CD14-positive monocyte (primary cell): Measurements from ENCODE around the gene EML6. TPM values are rescaled to one million over a fixed set of nuclear protein-coding genes. Genes with fewer than 3 reads are reported as not detected.
A peak's percentile ranks its signal among the peaks of the same experiment; 100 is the strongest.

Experiments
- DNase-seq, 3 donors: peaks; one replicate each; pipeline ENCODE4 v3.0.0-alpha.2; 2011 to 2022
- H2AFZ ChIP-seq: 2 replicates; pipeline ENCODE4 v1.6.0; 2012; ENCODE audit warnings: mild to moderate bottlenecking, low read depth, low read length, inconsistent platforms; ENCODE audit not compliant: insufficient read depth, poor library complexity, severe bottlenecking
- H3K27ac ChIP-seq, 2 donors: 1 replicate in 1 of 2; 2 replicates in 1 of 2; pipeline ENCODE4 v1.5.1; 2012 to 2013; ENCODE audit warnings: low read length in 2 of 2, control low read depth in 1 of 2, inconsistent platforms in 1 of 2, low read depth in 1 of 2, mild to moderate bottlenecking in 1 of 2
- H3K27me3 ChIP-seq, 2 donors: one replicate each; pipeline versions ENCODE4 v1.6.0 to v1.6.1; 2011 to 2013; ENCODE audit warnings: low read length in 2 of 2; ENCODE audit not compliant: control insufficient read depth in 2 of 2, insufficient read depth in 2 of 2
- H3K36me3 ChIP-seq, 2 donors: replicated peaks in 1 of 2; 1 replicate in 1 of 2; 2 replicates in 1 of 2; pipeline versions ENCODE4 v1.5.1 to v1.6.1; 2012 to 2013; ENCODE audit warnings: low read length in 2 of 2, control low read depth in 1 of 2, inconsistent platforms in 1 of 2, mild to moderate bottlenecking in 1 of 2; ENCODE audit not compliant: insufficient read depth in 2 of 2, control insufficient read depth in 1 of 2
- H3K4me1 ChIP-seq, 2 donors: 1 replicate in 1 of 2; 2 replicates in 1 of 2; pipeline versions ENCODE4 v1.5.1 to v1.6.1; 2012 to 2013; ENCODE audit warnings: low read length in 2 of 2, control low read depth in 1 of 2, inconsistent platforms in 1 of 2, mild to moderate bottlenecking in 1 of 2, moderate library complexity in 1 of 2; ENCODE audit not compliant: insufficient read depth in 2 of 2, control insufficient read depth in 1 of 2
- H3K4me2 ChIP-seq: replicated peaks from 2 replicates; pipeline ENCODE3; 2012; ENCODE audit warnings: low read length, moderate library complexity, mild to moderate bottlenecking; ENCODE audit not compliant: poor library complexity, severe bottlenecking; ENCODE audit errors: extremely low read depth
- H3K4me3 ChIP-seq, 3 experiments: fragments of 200-600 bp in 1 of 3; sonication (generic) in 1 of 3; replicated peaks in 1 of 3; 1 replicate in 2 of 3; 2 replicates in 1 of 3; pipeline ENCODE4 v1.5.1; 2011 to 2013; ENCODE audit warnings: low read length in 3 of 3, mild to moderate bottlenecking in 3 of 3, control low read depth in 2 of 3, low read depth in 2 of 3, inconsistent platforms in 1 of 3, moderate library complexity in 1 of 3
- H3K79me2 ChIP-seq: 2 replicates; pipeline ENCODE4 v1.6.0; 2012; ENCODE audit warnings: mild to moderate bottlenecking, control low read depth, inconsistent platforms, low read length, moderate library complexity; ENCODE audit not compliant: insufficient read depth
- H3K9ac ChIP-seq: 2 replicates; pipeline ENCODE4 v1.6.0; 2017; ENCODE audit warnings: low read length, mild to moderate bottlenecking; ENCODE audit not compliant: insufficient read depth, poor library complexity, severe bottlenecking
- H3K9me3 ChIP-seq, 2 donors: replicated peaks in 1 of 2; 1 replicate in 1 of 2; 2 replicates in 1 of 2; pipeline versions ENCODE4 v1.5.1 to v1.6.1; 2012 to 2013; ENCODE audit warnings: low read length in 2 of 2, control low read depth in 1 of 2; ENCODE audit not compliant: control insufficient read depth in 1 of 2, insufficient read depth in 1 of 2
- H4K20me1 ChIP-seq: 2 replicates; pipeline ENCODE4 v1.6.0; 2012; ENCODE audit warnings: mild to moderate bottlenecking, low read length, control low read depth, moderate library complexity; ENCODE audit not compliant: insufficient read depth
- H3K27ac Mint-ChIP-seq, 7 donors: one replicate each; pipeline ENCODE4 v1.8.0; 2020; ENCODE audit warnings: mild to moderate bottlenecking in 7 of 7, mixed read lengths in 7 of 7, moderate library complexity in 6 of 7, inconsistent platforms in 2 of 7
- H3K27me3 Mint-ChIP-seq, 3 donors: one replicate each; pipeline ENCODE4 v1.8.0; 2021 to 2022; ENCODE audit warnings: low read depth in 3 of 3, mild to moderate bottlenecking in 3 of 3, mixed read lengths in 3 of 3, moderate library complexity in 3 of 3, inconsistent platforms in 1 of 3
- H3K36me3 Mint-ChIP-seq, 2 donors: one replicate each; pipeline ENCODE4 v1.8.0; 2020; ENCODE audit warnings: mixed read lengths in 2 of 2, inconsistent platforms in 1 of 2, mild to moderate bottlenecking in 1 of 2
- H3K4me1 Mint-ChIP-seq: one replicate; pipeline ENCODE4 v1.8.0; 2020; ENCODE audit warnings: mild to moderate bottlenecking, mixed read lengths
- H3K4me3 Mint-ChIP-seq, 2 donors: one replicate each; pipeline ENCODE4 v1.8.0; 2020; ENCODE audit warnings: mild to moderate bottlenecking in 2 of 2, mixed read lengths in 2 of 2, moderate library complexity in 1 of 2
- H3K9me3 Mint-ChIP-seq, 7 donors: one replicate each; pipeline ENCODE4 v1.8.0; 2020 to 2022; ENCODE audit warnings: mixed read lengths in 7 of 7, mild to moderate bottlenecking in 6 of 7, moderate library complexity in 6 of 7, inconsistent platforms in 2 of 7
- CTCF ChIP-seq: fragments of 200-600 bp; IDR thresholded peaks from one replicate; pipeline ENCODE4 v1.8.0; 2022; ENCODE audit warnings: antibody characterized with exemption, mild to moderate bottlenecking
- WGBS: methylation state at CpG from one replicate; pipeline ENCODE4 v1.1.5; 2013; ENCODE audit warnings: missing lambda C conversion rate; ENCODE audit not compliant: insufficient coverage; 5-methylcytosine and 5-hydroxymethylcytosine counted together
- intact Hi-C, 2 donors: fragments of 100-400 bp; cut with micrococcal nuclease; formaldehyde crosslinking; loops; one replicate each; pipeline versions ENCODE4 v1.15.0 to v1.15.1; 2023
- polyA plus RNA-seq, 3 donors: library from polyadenylated mRNA; depleted of rRNA in 1 of 3; unstranded in 2 of 3; stranded (reverse) in 1 of 3; fragments of 300-500 nt in 2 of 3; fragments of >200 nt in 1 of 3; fragmentation: Illumina TruSeq in 2 of 3; gene quantifications; 1 replicate in 2 of 3; 2 replicates in 1 of 3; pipeline ENCODE4 v1.2.3, GENCODE V29; 2012 to 2021

The EML6 gene
- polyA plus RNA-seq, 3 donors, result 0.79 TPM; not detected in 2

- Histone ChIP-seq H3K9me3 (no peaks in the 10 kb centered on the region), H3K27me3 (no peaks in the 10 kb centered on the region), H3K4me1 (no peaks in the 10 kb centered on the region), H3K79me2 (no peaks in the 10 kb centered on the region), H3K27ac (no peak overlapping the region), H4K20me1 (peaks cover 45% of the 10 kb centered on the region), H3K4me3 (no peak overlapping the region), H3K36me3 (peaks cover 15 to 36% of the 10 kb centered on the region in 2 donors), H3K4me2 (no peak overlapping the region), H3K9ac (no peak overlapping the region), H2AFZ (no peak overlapping the region)
- Mint-ChIP-seq H3K27ac (peak overlapping the region in 2 of 7 donors; percentile 20 to 22), H3K4me3 (no peak overlapping the region), H3K36me3 (peaks cover 37 to 38% of the 10 kb centered on the region in 2 donors), H3K9me3 (peaks cover 0 to 2% (median 0%) of the 10 kb centered on the region in 7 donors), H3K4me1 (peaks cover 3% of the 10 kb centered on the region), H3K27me3 (no peaks in the 10 kb centered on the region)
- DNase-seq, result no peak
- whole genome bisulfite sequencing, result 86% methylated on average over 4 of the region's 8 CpGs
- TF ChIP-seq CTCF, result no peak
- intact Hi-C loops, result no loop called here
These were observed 242.8 kb downstream of the EML6 start for GRCh38 chr2:54966165-54966832.

DNA sequence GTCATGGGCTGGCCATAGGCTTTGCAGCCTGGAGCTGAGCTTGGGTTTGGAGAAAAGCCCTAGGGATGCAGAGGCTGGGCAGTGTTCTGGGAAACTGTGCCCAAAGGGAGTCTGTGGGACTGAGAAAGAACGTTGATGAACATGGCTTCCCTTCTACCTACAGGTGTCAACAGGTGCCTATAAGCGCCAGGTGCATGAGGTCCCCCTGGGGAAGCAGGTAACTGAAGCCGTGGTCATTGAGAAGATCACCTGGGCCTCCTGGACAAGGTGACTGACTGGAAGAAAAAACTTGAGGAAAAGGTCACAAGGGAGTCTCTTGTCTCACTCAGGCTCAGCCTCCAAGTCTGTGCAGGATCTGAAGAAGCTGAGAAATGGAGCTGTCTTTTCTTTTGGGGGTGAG lies 243.4 kb downstream of the EML6 start:
- H3K4me1 Mint-ChIP-seq, result peaks cover 3% of the 10 kb centered on the region
- Histone ChIP-seq H3K27ac (no peak overlapping the region), H3K27me3 (no peaks in the 10 kb centered on the region), H3K36me3 (peaks cover 20 to 41% of the 10 kb centered on the region in 2 donors), H3K79me2 (no peaks in the 10 kb centered on the region), H3K9me3 (no peaks in the 10 kb centered on the region), H4K20me1 (peaks cover 50% of the 10 kb centered on the region), H3K4me2 (no peak overlapping the region), H2AFZ (no peak overlapping the region), H3K4me3 (no peak overlapping the region), H3K9ac (no peak overlapping the region), H3K4me1 (no peaks in the 10 kb centered on the region)
- peak overlapping the region in 1 of 7 donors; percentile 21 for H3K27ac Mint-ChIP-seq
- DNase-seq, result no peak
- H3K4me3 Mint-ChIP-seq, result no peak overlapping the region
- no peak for TF ChIP-seq CTCF
- no peaks in the 10 kb centered on the region for H3K27me3 Mint-ChIP-seq
- intact Hi-C loops, result no loop called here
- 89% methylated on average over 1 of the region's 3 CpGs for WGBS
- H3K9me3 Mint-ChIP-seq, result peaks cover 0 to 2% (median 0%) of the 10 kb centered on the region in 7 donors
- peaks cover 41 to 43% of the 10 kb centered on the region in 2 donors for H3K36me3 Mint-ChIP-seq
